GM12801 (cell line): ENCODE data around the gene P2RX4.

Experiments
- TF ChIP-seq, protein P1 (sequence below): IDR thresholded peaks from one replicate; pipeline ENCODE4 v1.5.1; 2011; ENCODE audit warnings: control low read depth; ENCODE audit not compliant: insufficient read length; ENCODE audit errors: extremely low read depth

P2RX4 gene

DNA sequence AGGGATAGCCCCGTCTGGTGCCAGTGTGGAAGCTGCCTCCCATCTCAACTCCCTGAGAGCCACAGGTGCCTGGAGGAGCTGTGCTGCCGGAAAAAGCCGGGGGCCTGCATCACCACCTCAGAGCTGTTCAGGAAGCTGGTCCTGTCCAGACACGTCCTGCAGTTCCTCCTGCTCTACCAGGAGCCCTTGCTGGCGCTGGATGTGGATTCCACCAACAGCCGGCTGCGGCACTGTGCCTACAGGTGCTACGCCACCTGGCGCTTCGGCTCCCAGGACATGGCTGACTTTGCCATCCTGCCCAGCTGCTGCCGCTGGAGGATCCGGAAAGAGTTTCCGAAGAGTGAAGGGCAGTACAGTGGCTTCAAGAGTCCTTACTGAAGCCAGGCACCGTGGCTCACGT is 25.5 kb upstream of the P2RX4 start:
- TF ChIP-seq, protein P1, sequence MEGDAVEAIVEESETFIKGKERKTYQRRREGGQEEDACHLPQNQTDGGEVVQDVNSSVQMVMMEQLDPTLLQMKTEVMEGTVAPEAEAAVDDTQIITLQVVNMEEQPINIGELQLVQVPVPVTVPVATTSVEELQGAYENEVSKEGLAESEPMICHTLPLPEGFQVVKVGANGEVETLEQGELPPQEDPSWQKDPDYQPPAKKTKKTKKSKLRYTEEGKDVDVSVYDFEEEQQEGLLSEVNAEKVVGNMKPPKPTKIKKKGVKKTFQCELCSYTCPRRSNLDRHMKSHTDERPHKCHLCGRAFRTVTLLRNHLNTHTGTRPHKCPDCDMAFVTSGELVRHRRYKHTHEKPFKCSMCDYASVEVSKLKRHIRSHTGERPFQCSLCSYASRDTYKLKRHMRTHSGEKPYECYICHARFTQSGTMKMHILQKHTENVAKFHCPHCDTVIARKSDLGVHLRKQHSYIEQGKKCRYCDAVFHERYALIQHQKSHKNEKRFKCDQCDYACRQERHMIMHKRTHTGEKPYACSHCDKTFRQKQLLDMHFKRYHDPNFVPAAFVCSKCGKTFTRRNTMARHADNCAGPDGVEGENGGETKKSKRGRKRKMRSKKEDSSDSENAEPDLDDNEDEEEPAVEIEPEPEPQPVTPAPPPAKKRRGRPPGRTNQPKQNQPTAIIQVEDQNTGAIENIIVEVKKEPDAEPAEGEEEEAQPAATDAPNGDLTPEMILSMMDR = no peak

DNA sequence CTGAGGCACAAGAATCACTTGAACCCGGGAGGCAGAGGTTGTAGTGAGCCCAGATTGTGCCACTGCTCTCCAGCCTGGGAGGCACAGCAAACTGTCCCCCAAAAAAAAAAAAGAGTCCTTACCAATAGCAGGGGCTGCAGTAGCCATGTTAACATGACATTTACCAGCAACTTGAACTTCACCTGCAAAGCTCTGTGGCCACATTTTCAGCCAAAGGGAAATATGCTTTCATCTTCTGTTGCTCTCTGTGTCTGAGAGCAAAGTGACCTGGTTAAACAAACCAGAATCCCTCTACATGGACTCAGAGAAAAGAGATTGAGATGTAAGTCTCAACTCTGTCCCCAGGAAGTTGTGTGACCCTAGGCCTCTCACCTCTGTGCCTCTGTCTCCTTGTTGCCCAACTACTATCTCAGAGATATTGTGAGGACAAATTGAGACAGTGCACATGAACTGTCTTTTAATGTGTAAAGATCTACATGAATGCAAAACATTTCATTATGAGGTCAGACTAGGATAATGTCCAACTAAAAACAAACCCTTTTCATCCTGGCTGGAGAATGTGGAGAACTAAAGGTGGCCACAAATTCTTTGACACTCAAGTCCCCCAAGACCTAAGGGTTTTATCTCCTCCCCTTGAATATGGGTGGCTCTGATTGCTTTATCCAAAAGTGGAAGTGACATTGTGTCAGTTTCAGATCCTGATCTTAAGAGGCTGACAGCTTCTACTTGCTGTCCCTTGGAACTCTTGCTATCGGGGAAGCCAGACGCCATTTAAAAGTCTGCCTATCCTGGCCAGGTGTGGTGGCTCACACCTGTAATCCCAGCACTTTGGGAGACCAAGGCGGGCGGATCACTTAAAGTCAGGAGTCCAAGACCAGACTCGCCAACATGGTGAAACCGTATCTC is 24.7 kb upstream of the P2RX4 start:
- TF ChIP-seq, protein P1 = no peak

DNA sequence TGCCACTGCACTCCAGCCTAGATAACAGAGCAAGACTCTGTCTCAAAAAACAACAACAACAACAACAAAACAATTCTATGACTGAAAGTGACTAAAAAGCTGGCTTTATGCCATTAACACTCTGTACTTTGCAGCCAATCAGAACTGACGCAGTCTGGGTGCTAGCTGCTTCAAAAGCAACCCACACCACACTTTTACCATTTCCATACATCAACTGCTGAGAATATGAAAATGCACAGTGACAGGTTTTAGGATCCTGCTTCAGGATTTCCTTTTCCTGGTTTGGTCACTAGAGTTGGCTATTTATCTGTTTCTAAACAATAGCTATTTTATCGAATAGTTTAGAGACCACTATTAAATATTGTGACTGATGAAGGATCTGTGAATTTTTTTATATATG is 23.1 kb upstream of the P2RX4 start:
- TF ChIP-seq, protein P1 = no peak

DNA sequence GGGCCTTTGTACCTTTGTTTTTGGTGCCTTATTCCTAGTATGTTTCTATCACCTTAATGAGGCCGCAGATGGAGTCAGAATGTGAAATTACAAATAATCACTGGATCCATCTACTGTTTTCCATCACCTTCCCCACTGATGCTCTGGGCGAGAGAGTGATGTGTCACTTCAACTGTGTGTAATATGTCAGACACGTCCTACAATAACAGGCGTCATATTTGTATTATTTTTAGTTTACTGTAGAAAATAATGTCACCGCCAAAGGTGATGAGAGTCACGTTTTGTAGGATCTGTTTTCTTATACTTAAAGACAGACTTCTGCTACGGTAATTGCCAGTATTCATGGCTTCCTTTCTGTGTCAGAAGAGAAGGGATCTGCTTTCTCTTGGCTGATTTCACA is 22.4 kb upstream of the P2RX4 start:
- TF ChIP-seq, protein P1 = no peak

DNA sequence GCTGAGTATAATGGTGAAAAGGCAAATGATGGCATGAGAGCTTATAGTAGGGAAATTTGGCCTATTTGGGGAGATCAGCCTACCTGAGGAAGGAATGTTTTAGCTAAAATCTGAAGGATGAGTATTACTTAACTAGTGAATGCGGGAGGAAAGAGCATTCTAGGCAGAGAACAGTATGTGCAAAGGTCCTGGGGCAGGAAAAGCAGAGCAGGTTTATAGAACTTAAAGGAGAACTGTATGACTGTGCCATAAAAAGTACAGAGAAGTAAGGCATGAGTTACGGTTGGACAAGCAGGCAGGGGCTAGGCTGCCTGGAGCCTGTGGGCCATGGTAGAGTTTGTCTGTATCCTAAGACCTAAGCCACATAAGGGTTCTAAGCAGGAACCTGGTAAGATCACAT is 21.7 kb upstream of the P2RX4 start:
- TF ChIP-seq, protein P1 = no peak

DNA sequence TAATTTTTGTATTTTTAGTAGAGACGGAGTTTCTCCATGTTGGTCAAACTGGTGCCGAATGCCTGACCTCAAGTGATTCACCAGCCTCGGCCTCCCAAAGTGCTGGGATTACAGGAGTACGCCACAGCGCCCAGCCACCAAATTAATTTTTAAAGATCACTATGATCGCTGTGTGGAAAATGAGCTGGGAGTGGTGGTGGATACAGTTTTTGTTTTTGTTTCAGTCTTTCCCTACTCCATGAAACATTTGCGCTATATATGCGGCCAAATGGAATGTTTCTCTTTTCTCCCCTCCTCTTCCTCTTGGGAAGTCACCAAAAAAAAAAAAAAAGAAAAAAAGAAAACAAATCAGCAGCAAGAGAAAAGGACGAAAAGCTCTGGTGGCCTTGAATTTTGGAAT is 20.8 kb upstream of the P2RX4 start:
- TF ChIP-seq, protein P1 = no peak

DNA sequence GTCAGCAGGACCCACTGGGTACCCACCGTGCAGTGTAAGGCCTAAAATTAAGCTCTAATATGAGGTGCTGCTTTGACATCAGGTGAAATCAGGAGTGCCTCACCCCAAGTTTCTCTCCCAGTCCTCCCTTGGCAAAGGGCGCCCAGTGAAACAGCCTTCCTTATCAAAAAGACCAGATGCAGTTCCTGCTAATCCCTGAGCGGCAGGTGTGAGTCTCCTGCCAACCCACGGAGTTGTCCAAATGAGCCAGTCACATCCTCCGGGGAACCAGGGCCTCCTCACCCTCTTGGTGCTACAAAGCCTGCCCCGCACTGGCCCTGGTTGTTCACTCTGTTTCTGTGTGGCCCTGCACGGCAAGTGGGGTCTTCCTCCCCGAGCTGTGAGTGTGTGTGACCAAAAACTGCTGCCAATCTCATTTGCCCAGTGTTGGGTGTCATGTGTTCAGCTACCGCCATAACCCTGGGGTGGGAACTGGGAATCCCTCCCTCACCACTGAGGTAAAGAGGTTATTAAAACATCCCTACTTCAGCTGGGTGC is 20.2 kb upstream of the P2RX4 start:
- TF ChIP-seq, protein P1 = no peak
